ENCODE measurements around the gene AP3M1. TPM values are rescaled to one million over a fixed set of nuclear protein-coding genes. Genes with fewer than 3 reads are reported as not detected.

The AP3M1 gene
- total RNA-seq, 4 donors from 2014 or later: 26.5 to 36.4 (median 31.4) TPM

GRCh38 chr10:74077416-74077815, 73.2 kb downstream of the AP3M1 start:
- TF ChIP-seq CTCF (IDR thresholded peaks at IDR 0.05): no peak
- TF ChIP-seq POLR2AphosphoS5 (IDR thresholded peaks at IDR 0.05): no peak
- TF ChIP-seq EP300 (IDR thresholded peaks at IDR 0.05): no peak
- no peak for TF ChIP-seq POLR2A (IDR thresholded peaks at IDR 0.05; ENCODE audit: low read depth)
- H3K9me3 ChIP-seq: no peaks in the 10 kb centered on the region
- DNase-seq (ENCODE audit: extremely low spot score): no peak
- 89% methylated on average over 4 of the region's 4 CpGs for whole genome bisulfite sequencing
- H3K27me3 ChIP-seq: no peaks in the 10 kb centered on the region
- H3K36me3 ChIP-seq: peaks cover 12 to 47% (median 29%) of the 10 kb centered on the region in 4 donors
- no peak overlapping the region for H3K27ac ChIP-seq (replicated peaks in 1 of 4)
- H3K4me1 ChIP-seq: peaks cover 54 to 84% (median 77%) of the 10 kb centered on the region in 4 donors
- H3K4me3 ChIP-seq: no peak overlapping the region
- intact Hi-C loops (cut with DNase I): loop anchor here (5.0 kb wide), 1 partner anchor 70 kb away; no protein-coding TSS in a partner anchor

- H3K36me3 ChIP-seq: peaks cover 12 to 44% (median 27%) of the 10 kb centered on the region in 4 donors
- WGBS: 66% methylated on average over 2 of the region's 2 CpGs
- intact Hi-C loops (cut with DNase I): loop anchor here (5.0 kb wide), 1 partner anchor 70 kb away; no protein-coding TSS in a partner anchor
- H3K27ac ChIP-seq (replicated peaks in 1 of 4): peak overlapping the region in 1 of 4 donors; percentile 31
- H3K4me1 ChIP-seq: peaks cover 53 to 84% (median 77%) of the 10 kb centered on the region in 4 donors
- DNase-seq (ENCODE audit: extremely low spot score): no peak
- H3K27me3 ChIP-seq: no peaks in the 10 kb centered on the region
- TF ChIP-seq POLR2AphosphoS5 (IDR thresholded peaks at IDR 0.05): no peak
- no peak for TF ChIP-seq POLR2A (IDR thresholded peaks at IDR 0.05; ENCODE audit: low read depth)
- TF ChIP-seq CTCF (IDR thresholded peaks at IDR 0.05): no peak
- TF ChIP-seq EP300 (IDR thresholded peaks at IDR 0.05): no peak
- H3K9me3 ChIP-seq: no peaks in the 10 kb centered on the region
- no peak overlapping the region for H3K4me3 ChIP-seq
Observed at GRCh38 chr10:74076961-74077360, 73.7 kb downstream of the AP3M1 start.

- H3K4me3 ChIP-seq: no peak overlapping the region
- no peaks in the 10 kb centered on the region for H3K9me3 ChIP-seq
- WGBS: 83% methylated on average over 5 of the region's 5 CpGs
- intact Hi-C loops (cut with DNase I): loop anchor here (5.0 kb wide), 1 partner anchor 69 kb away; no protein-coding TSS in a partner anchor
- TF ChIP-seq CTCF (IDR thresholded peaks at IDR 0.05) (no peak), POLR2AphosphoS5 (IDR thresholded peaks at IDR 0.05) (no peak), POLR2A (IDR thresholded peaks at IDR 0.05; ENCODE audit: low read depth) (no peak), EP300 (IDR thresholded peaks at IDR 0.05) (no peak)
- peaks cover 12 to 53% (median 27%) of the 10 kb centered on the region in 4 donors for H3K36me3 ChIP-seq
- peaks cover 53 to 84% (median 77%) of the 10 kb centered on the region in 4 donors for H3K4me1 ChIP-seq
- no peaks in the 10 kb centered on the region for H3K27me3 ChIP-seq
- peak overlapping the region in 1 of 4 donors; percentile 31 for H3K27ac ChIP-seq (replicated peaks in 1 of 4)
- no peak for DNase-seq (ENCODE audit: extremely low spot score)
Observed at GRCh38 chr10:74075906-74076305, 74.7 kb downstream of the AP3M1 start.

GRCh38 chr10:74072503-74072902, 78.1 kb downstream of the AP3M1 start:
- peak overlapping the region; percentile 5 to 55 (median 32) for H3K27ac ChIP-seq (replicated peaks in 1 of 4)
- TF ChIP-seq CTCF (IDR thresholded peaks at IDR 0.05) (no peak), POLR2AphosphoS5 (IDR thresholded peaks at IDR 0.05) (no peak), EP300 (IDR thresholded peaks at IDR 0.05) (no peak), POLR2A (IDR thresholded peaks at IDR 0.05; ENCODE audit: low read depth) (no peak)
- no peak overlapping the region for H3K4me3 ChIP-seq
- H3K4me1 ChIP-seq: peaks cover 55 to 85% (median 73%) of the 10 kb centered on the region in 4 donors
- WGBS: 78% methylated on average over 6 of the region's 6 CpGs
- no peaks in the 10 kb centered on the region for H3K9me3 ChIP-seq
- peaks cover 12 to 54% (median 27%) of the 10 kb centered on the region in 4 donors for H3K36me3 ChIP-seq
- peak; percentile 14 for DNase-seq (ENCODE audit: extremely low spot score)
- intact Hi-C loops (cut with DNase I): no loop called here
- H3K27me3 ChIP-seq: no peaks in the 10 kb centered on the region

GRCh38 chr10:74071157-74071556, 79.5 kb downstream of the AP3M1 start:
- Histone ChIP-seq H3K27me3 (no peaks in the 10 kb centered on the region), H3K9me3 (no peaks in the 10 kb centered on the region), H3K4me1 (peaks cover 58 to 78% (median 64%) of the 10 kb centered on the region in 4 donors), H3K36me3 (peaks cover 12 to 46% (median 25%) of the 10 kb centered on the region in 4 donors), H3K27ac (replicated peaks in 1 of 4) (peak overlapping the region in 3 of 4 donors; percentile 10 to 55 (median 52)), H3K4me3 (no peak overlapping the region)
- TF ChIP-seq CTCF (IDR thresholded peaks at IDR 0.05): no peak
- TF ChIP-seq POLR2AphosphoS5 (IDR thresholded peaks at IDR 0.05): peak in 1 of 2 donors; percentile 41
- no peak for TF ChIP-seq POLR2A (IDR thresholded peaks at IDR 0.05; ENCODE audit: low read depth)
- DNase-seq (ENCODE audit: extremely low spot score): no peak
- intact Hi-C loops (cut with DNase I): no loop called here
